ENCODE measurements around the gene QKI. TPM values are rescaled to one million over a fixed set of nuclear protein-coding genes. Genes with fewer than 3 reads are reported as not detected.

The QKI gene
- total and polyA plus RNA-seq, 2 donors (not counting 3 experiments of a cell fraction or from before 2014, with no cell fraction given) = 178 to 232 TPM

GRCh38 chr6:163463180-163463579 lies 48.7 kb downstream of the QKI start:
- intact Hi-C loops (cut with micrococcal nuclease) (no loop called here), dilution Hi-C loops (cut with MboI; ENCODE audit: extremely low pct_ligation_motif_present, low sequenced_read_pairs) (no loop called here)
- TF ChIP-seq EZH2 (IDR thresholded peaks at IDR 0.05; ENCODE audit: borderline replicate concordance, low read depth, low read length, severe bottlenecking) (no peak), FOS (IDR thresholded peaks at IDR 0.05; ENCODE audit: borderline replicate concordance, insufficient read depth, low read length) (no peak), POLR2AphosphoS5 (IDR thresholded peaks at IDR 0.05; ENCODE audit: insufficient read depth, low read depth, low read length) (no peak), GATA2 (IDR thresholded peaks at IDR 0.05; ENCODE audit: insufficient read depth, insufficient read length, low read depth, low read length) (no peak), MYC (IDR thresholded peaks at IDR 0.05; ENCODE audit: low read depth, low read length) (no peak), JUN (IDR thresholded peaks at IDR 0.05; ENCODE audit: borderline replicate concordance, insufficient read depth, insufficient read length, low read depth) (no peak), POLR2A (IDR thresholded peaks at IDR 0.05; ENCODE audit: low read depth, low read length) (no peak)
- TF ChIP-seq, protein P1, sequence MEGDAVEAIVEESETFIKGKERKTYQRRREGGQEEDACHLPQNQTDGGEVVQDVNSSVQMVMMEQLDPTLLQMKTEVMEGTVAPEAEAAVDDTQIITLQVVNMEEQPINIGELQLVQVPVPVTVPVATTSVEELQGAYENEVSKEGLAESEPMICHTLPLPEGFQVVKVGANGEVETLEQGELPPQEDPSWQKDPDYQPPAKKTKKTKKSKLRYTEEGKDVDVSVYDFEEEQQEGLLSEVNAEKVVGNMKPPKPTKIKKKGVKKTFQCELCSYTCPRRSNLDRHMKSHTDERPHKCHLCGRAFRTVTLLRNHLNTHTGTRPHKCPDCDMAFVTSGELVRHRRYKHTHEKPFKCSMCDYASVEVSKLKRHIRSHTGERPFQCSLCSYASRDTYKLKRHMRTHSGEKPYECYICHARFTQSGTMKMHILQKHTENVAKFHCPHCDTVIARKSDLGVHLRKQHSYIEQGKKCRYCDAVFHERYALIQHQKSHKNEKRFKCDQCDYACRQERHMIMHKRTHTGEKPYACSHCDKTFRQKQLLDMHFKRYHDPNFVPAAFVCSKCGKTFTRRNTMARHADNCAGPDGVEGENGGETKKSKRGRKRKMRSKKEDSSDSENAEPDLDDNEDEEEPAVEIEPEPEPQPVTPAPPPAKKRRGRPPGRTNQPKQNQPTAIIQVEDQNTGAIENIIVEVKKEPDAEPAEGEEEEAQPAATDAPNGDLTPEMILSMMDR (IDR thresholded peaks at IDR 0.05; ENCODE audit: extremely low read depth in 1 of 2, insufficient read depth in 1 of 2, low read depth in 1 of 2, low read length in 2 of 2) = no peak
- TF ChIP-seq, protein P2, sequence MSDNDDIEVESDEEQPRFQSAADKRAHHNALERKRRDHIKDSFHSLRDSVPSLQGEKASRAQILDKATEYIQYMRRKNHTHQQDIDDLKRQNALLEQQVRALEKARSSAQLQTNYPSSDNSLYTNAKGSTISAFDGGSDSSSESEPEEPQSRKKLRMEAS (IDR thresholded peaks at IDR 0.05; ENCODE audit: insufficient read depth, insufficient read length) = no peak

More at GRCh38 chr6:163463180-163463579, 48.7 kb downstream of the QKI start:
- Histone ChIP-seq H3K4me1 (ENCODE audit: control insufficient read depth, extremely low read depth, insufficient read depth, low read length) (peaks cover 26% of the 10 kb centered on the region), H3K27ac (ENCODE audit: insufficient read depth, low read depth, low read length) (no peak overlapping the region), H3K4me3 (replicated peaks in 1 of 3; ENCODE audit: insufficient read depth in 1 of 3, low read depth in 1 of 3, low read length in 3 of 3) (no peak overlapping the region), H2AFZ (ENCODE audit: low read depth, low read length) (no peak overlapping the region), H4K20me1 (replicated peaks; ENCODE audit: control insufficient read depth, extremely low read depth, insufficient read depth, low read length) (peaks cover 29% of the 10 kb centered on the region), H3K9ac (replicated peaks; ENCODE audit: extremely low read depth, insufficient read depth, low read length) (no peak overlapping the region), H3K27me3 (ENCODE audit: control insufficient read depth in 2 of 2, insufficient read depth in 2 of 2, low read length in 2 of 2) (no peaks in the 10 kb centered on the region), H3K4me2 (ENCODE audit: insufficient read depth, low read length) (no peak overlapping the region), H3K36me3 (ENCODE audit: control insufficient read depth in 2 of 2, extremely low read depth in 1 of 2, insufficient read depth in 2 of 2, low read length in 2 of 2) (peaks cover 0 to 2% of the 10 kb centered on the region in 2 experiments), H3K79me2 (ENCODE audit: control insufficient read depth, insufficient read depth, low read length) (peaks cover 100% of the 10 kb centered on the region), H3K9me3 (replicated peaks; ENCODE audit: control insufficient read depth, insufficient read depth, low read length) (no peaks in the 10 kb centered on the region), H3K9me1 (replicated peaks; ENCODE audit: control insufficient read depth, extremely low read depth, insufficient read depth, low read length) (no peaks in the 10 kb centered on the region)
- ChIA-PET CTCF (interaction anchor here (0.7 kb wide), 1 partner anchor 12 kb away, joined by 4 read pairs; no protein-coding TSS in a partner anchor), POLR2A (no interaction called here)
- BruUV-seq (replicated peaks) = no TSS peak
- no peak for FAIRE-seq
- DNase-seq (ENCODE audit: low read depth, low spot score) = no peak

Measured in endothelial cell of umbilical vein (primary cell).